GM10266 (cell line): ENCODE results near the gene APOBEC2.
"Not testable (repeated sequence)": the region's sequence is repeated elsewhere in the genome, so short reads cannot be mapped to it uniquely, and the experiment has no call there.

Experiments used
- DNase-seq: peaks from one replicate; pipeline ENCODE4 v3.0.0; 2012; ENCODE audit errors: extremely low spot score
- TF ChIP-seq, protein P1 (sequence below): IDR thresholded peaks from 2 replicates; pipeline ENCODE4 v1.5.1; 2012; ENCODE audit warnings: mild to moderate bottlenecking, low read depth; ENCODE audit not compliant: control insufficient read depth, insufficient read depth; ENCODE audit errors: missing control alignments

APOBEC2 gene

DNA sequence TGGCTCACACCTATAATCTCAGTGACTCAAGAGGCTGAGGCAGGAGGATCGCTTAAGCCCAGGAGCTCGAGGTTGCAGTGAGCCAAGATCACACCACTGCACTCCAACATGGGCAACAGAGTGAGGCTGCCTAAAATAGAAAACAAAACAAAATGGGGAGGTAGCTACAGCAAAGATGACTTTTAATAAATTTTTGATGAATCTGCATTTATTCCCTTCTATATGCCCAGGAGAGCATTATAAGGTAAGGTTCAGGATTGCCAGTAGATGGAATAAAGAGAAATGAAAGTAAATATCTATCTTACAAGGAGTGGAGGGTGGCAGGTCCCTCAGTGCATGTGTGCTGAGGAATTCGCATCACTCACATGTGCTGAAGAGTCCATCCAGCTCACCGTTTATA is 38.2 kb upstream of the APOBEC2 start:
- DNase-seq = no peak
- TF ChIP-seq, protein P1, sequence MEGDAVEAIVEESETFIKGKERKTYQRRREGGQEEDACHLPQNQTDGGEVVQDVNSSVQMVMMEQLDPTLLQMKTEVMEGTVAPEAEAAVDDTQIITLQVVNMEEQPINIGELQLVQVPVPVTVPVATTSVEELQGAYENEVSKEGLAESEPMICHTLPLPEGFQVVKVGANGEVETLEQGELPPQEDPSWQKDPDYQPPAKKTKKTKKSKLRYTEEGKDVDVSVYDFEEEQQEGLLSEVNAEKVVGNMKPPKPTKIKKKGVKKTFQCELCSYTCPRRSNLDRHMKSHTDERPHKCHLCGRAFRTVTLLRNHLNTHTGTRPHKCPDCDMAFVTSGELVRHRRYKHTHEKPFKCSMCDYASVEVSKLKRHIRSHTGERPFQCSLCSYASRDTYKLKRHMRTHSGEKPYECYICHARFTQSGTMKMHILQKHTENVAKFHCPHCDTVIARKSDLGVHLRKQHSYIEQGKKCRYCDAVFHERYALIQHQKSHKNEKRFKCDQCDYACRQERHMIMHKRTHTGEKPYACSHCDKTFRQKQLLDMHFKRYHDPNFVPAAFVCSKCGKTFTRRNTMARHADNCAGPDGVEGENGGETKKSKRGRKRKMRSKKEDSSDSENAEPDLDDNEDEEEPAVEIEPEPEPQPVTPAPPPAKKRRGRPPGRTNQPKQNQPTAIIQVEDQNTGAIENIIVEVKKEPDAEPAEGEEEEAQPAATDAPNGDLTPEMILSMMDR = no peak

DNA sequence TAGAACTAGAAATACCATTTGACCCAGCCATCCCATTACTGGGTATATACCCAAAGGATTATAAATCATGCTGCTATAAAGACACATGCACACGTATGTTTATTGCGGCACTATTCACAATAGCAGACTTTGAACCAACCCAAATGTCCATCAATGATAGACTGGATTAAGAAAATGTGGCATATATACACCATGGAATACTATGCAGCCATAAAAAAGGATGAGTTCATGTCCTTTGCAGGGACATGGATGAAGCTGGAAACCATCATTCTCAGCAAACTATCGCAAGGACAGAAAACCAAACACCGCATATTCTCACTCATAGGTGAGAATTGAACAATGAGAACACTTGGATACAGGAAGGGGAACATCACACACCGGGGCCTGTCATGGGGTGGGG is 37.1 kb upstream of the APOBEC2 start:
- not testable (repeated sequence) for DNase-seq

DNA sequence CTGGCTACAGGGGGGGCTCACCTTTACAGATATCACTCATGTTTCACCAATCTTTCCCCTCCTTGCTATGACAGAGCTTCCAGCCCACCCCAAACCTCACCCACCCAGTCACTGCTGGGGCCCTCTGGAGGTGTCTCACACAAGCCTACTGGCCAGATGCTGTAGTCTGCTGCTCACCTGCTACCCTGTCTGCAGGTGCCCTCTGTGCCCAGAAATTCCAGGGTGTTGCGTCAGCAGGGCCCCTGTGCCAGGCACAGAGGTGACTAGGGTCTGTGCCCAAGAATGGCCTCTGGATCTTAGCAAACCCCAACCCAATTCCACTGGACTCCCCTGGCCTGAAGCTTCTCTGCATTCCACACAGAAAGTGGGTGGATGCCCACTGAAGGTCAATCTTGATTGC is 35.3 kb upstream of the APOBEC2 start:
- DNase-seq = no peak
- TF ChIP-seq, protein P1 = no peak

DNA sequence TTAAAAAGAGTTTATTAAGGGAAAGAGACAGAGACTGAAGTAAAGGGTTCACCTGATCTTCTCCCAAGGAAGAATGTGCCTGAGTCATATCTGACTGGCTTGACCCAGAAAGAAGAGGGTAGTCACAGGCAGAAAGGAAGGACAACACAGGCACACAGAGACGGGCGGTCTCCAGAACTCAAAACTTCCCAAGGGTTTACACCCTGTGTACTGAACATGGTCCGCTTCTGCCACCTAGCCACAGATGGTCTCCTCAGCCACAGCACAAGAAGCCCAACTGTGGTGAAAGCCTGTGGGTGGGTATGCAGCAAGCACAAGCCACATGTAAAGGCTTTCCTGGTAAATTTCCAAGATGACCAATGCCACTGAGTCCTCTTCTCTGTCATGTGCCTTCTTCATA is 31.2 kb upstream of the APOBEC2 start:
- TF ChIP-seq, protein P1 = no peak
- no peak for DNase-seq

DNA sequence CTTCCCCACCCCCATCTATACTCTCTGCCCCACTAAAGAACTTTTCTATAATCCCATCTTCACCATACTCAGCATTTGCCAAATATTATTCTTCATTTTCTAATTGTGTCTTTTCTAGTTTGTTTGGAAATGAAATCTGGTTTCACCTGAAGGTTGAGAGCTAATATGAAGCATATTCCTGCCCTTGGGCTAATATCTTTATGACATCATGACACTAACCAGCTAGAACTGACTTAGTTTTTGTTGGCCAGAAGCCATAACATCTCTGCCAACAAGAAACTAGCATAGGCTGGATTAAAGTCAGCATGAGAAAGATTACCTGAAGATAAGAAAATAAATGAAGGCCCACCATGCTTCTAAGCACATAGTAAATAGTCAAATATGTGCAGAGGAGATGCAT is 30.7 kb upstream of the APOBEC2 start:
- TF ChIP-seq, protein P1 = no peak
- DNase-seq = no peak

DNA sequence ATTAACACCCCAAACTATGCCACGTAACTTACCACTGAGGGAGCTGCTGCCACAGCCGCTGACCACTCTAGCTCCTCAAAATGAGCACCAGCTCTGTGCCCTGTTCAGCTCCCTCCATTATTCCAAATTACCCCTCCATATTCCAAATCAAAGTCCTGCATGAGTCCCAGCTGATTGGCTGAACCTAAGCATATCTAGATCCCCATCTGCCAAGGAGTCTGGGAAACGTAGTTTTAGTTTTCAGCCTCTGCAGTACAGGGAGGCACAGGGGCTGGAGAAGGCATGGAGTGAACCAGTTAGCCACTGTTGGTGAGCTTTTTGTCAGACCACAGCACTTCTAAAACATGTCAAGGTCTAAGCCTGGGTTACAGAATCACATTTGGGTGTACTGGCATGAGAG is 29.9 kb upstream of the APOBEC2 start:
- no peak for DNase-seq
- TF ChIP-seq, protein P1 = no peak

DNA sequence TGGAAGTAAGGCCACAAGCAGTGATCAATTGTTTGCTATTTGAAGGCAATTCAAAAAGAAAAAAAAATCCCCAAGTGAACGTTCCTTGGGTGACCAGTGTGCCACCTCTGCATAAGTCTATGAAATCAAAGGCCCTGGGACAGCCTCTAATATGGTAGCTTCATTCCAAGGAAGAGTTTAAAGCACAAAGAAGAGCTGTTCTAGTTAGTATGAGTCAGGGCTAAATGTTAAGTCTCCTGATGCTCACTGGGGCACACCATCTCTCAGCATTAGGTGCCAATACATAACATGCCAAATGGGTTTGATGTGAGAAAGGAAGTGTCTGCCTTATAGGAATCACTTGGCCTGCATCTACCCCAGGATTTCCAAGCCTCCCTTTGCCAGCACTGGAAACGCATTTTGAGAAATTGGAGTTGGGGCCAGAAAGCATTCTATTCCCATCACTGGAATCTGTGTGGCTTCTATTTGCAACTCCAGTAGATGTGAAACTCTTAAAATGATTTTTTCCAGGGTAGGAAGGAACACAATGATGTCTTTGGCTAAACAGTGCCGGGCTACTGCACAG is 27.0 kb upstream of the APOBEC2 start:
- TF ChIP-seq, protein P1 = no peak
- no peak for DNase-seq

DNA sequence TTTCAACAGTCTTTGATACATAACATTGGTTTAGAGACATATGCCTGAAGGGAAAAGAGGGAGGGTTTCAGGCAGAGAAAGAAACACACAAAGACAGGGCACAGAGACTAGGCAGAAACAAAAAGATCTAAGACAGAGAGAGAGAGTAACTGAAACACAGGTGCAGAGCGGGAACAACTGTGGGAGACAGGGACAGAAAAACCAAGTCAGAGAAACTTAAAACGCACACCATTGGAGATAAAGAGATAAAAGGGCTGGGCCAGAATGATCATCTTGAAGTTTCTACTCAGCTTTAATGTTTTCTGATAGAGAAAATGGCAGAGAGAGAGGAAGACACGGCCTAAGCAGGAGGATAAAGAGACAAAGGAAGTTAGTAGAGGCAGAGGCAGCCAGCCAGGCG is 25.8 kb upstream of the APOBEC2 start:
- no peak for DNase-seq
- TF ChIP-seq, protein P1 = no peak
